WERI-Rb-1 (cell line): ENCODE data around the gene INTS11.

Experiments
- DNase-seq: peaks from one replicate; pipeline ENCODE4 v3.0.0-alpha.2; 2020
- H3K27ac ChIP-seq: fragments of 250-450 bp; sonication (Bioruptor Pico); 2 replicates; pipeline ENCODE4 v1.5.1; 2020; ENCODE audit warnings: mild to moderate bottlenecking, moderate library complexity
- H3K27me3 ChIP-seq: fragments of 250-450 bp; sonication (Bioruptor Pico); 2 replicates; pipeline ENCODE4 v1.5.1; 2021; ENCODE audit warnings: mild to moderate bottlenecking, low read depth, moderate library complexity; ENCODE audit not compliant: insufficient read depth, severe bottlenecking
- H3K36me3 ChIP-seq: fragments of 250-450 bp; sonication (Bioruptor Pico); 2 replicates; pipeline ENCODE4 v1.5.1; 2020; ENCODE audit warnings: mild to moderate bottlenecking, moderate library complexity
- H3K4me3 ChIP-seq: 2 replicates; pipeline ENCODE4 v1.5.1; 2011; ENCODE audit warnings: low read depth, mild to moderate bottlenecking, control low read depth, low read length
- H3K9me3 ChIP-seq: fragments of 250-450 bp; sonication (Bioruptor Pico); 2 replicates; pipeline ENCODE4 v1.5.1; 2021; ENCODE audit warnings: mild to moderate bottlenecking, moderate library complexity; ENCODE audit not compliant: severe bottlenecking
- CTCF ChIP-seq: IDR thresholded peaks from 2 replicates; pipeline ENCODE4 v1.5.1; 2011; ENCODE audit warnings: low read depth, mild to moderate bottlenecking, control low read depth, inconsistent platforms, low read length

Gene INTS11

GRCh38 chr1:1279028-1279427 is 45.4 kb downstream of the INTS11 start:
- Histone ChIP-seq H3K27me3 (no peaks in the 10 kb centered on the region), H3K36me3 (no peaks in the 10 kb centered on the region), H3K9me3 (no peaks in the 10 kb centered on the region), H3K27ac (no peak overlapping the region), H3K4me3 (no peak overlapping the region)
- TF ChIP-seq CTCF, result no peak
- no peak for DNase-seq

- no peak for DNase-seq
- Histone ChIP-seq H3K27me3 (no peaks in the 10 kb centered on the region), H3K4me3 (no peak overlapping the region), H3K36me3 (no peaks in the 10 kb centered on the region), H3K9me3 (no peaks in the 10 kb centered on the region), H3K27ac (no peak overlapping the region)
- no peak for TF ChIP-seq CTCF
Observed at GRCh38 chr1:1278620-1279019, 45.8 kb downstream of the INTS11 start.

- TF ChIP-seq CTCF, result no peak
- H3K36me3 ChIP-seq, result peaks cover 16% of the 10 kb centered on the region
- no peak for DNase-seq
- no peaks in the 10 kb centered on the region for H3K27me3 ChIP-seq
- no peaks in the 10 kb centered on the region for H3K9me3 ChIP-seq
- H3K4me3 ChIP-seq, result no peak overlapping the region
- peak overlapping the region; percentile 97 for H3K27ac ChIP-seq
Observed at GRCh38 chr1:1275836-1276235, 48.6 kb downstream of the INTS11 start.

- Histone ChIP-seq H3K27ac (peak overlapping the region; percentile 97), H3K4me3 (peak overlapping the region; percentile 77; the same call in 1 of the 2 replicates), H3K9me3 (no peaks in the 10 kb centered on the region), H3K27me3 (no peaks in the 10 kb centered on the region), H3K36me3 (peaks cover 19% of the 10 kb centered on the region)
- DNase-seq, result peak; percentile 62
- no peak for TF ChIP-seq CTCF
Observed at GRCh38 chr1:1274931-1275431, 49.5 kb downstream of the INTS11 start.

- Histone ChIP-seq H3K9me3 (no peaks in the 10 kb centered on the region), H3K27ac (peak overlapping the region; percentile 97), H3K36me3 (peaks cover 24% of the 10 kb centered on the region), H3K27me3 (no peaks in the 10 kb centered on the region), H3K4me3 (peak overlapping the region; percentile 77)
- no peak for DNase-seq
- TF ChIP-seq CTCF, result no peak
Observed at GRCh38 chr1:1274299-1274930, 50.0 kb downstream of the INTS11 start.
